ENCODE results near the gene RBM28.

- no peak for TF ChIP-seq POLR2A (IDR thresholded peaks at IDR 0.05)
- TF ChIP-seq CTCF (IDR thresholded peaks at IDR 0.05), result peak in 2 of 3 experiments; percentile 41 to 46
- TF ChIP-seq POLR2AphosphoS5 (IDR thresholded peaks at IDR 0.05; ENCODE audit: insufficient read depth in 1 of 2, low read depth in 1 of 2), result no peak
Measured at GRCh38 chr7:128347647-128348097, 4.0 kb upstream of the RBM28 start.
